Femur (tissue), 1 donor: ENCODE data around the gene S100Z.
"Not testable (repeated sequence)": the region's sequence is repeated elsewhere in the genome, so short reads cannot be mapped to it uniquely, and the experiment has no call there.

Experiments used
- DNase-seq: peaks from one replicate; pipeline ENCODE4 v3.0.0-alpha.2; 2017

S100Z gene

DNA sequence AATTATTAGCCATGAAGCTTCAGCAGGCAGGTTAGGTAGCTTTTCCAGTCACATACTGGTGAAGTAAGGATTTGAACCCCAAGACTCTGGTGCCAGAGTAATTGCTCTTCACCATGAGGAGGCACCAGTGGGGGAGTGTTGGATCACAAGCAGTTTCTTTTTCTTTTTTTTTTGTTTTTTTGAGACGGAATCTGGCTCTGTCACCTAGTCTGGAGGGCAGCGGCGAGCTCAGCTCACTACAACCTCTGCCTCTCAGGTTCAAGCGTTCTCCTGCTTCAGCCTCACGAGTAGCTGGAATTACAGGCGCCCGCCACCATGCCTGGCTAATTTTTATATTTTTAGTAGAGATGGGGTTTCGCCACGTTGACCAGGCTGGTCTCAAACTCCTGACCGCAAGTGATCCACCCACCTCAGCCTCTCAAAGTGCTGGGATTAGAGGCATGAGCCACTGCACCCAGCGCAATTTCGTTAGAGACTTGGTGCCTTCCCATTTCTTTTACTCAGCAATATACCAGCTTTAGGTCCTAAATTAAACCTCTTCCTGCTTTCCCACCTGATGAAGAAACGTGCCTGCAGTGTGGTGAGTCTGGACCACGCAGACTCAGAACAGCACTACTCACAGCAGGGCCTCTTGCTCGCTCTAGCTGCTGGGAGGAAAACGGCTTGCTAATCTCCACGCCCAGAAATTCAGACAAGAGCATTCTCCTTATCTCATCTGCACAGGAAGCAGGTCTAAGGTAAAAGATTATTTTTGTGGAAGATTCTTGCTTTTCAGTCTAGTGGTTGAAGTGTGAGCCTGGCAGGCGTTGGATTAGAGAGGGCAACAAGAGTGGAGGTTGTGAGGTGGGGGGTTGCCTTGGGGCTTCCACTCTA is at the start of gene S100Z:
S100Z (plus strand) TSS at position 596 of the 873 bp plus-strand sequence. CDS start 25,346 bp downstream, outside the sequence.
- peak; percentile 25 for DNase-seq

DNA sequence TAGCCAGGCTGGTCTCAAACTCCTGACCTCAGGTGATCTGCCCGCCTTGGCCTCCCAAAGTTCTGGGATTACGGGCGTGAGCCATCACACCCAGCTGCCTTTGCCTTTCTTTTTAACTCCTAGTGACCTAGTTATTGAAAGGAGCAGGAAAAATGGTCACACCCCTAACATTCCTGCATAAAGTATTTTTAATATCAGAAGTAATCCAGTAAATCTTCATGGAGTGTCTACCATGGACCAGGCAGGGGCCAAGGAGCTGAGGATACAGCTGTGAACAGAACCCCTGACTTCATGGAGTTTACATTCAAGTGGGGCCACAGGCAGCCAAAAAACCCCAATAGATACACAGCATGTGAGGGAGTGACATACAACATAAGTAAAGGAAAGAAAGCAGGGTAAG is 49.2 kb upstream of the S100Z start:
- DNase-seq, result no peak

DNA sequence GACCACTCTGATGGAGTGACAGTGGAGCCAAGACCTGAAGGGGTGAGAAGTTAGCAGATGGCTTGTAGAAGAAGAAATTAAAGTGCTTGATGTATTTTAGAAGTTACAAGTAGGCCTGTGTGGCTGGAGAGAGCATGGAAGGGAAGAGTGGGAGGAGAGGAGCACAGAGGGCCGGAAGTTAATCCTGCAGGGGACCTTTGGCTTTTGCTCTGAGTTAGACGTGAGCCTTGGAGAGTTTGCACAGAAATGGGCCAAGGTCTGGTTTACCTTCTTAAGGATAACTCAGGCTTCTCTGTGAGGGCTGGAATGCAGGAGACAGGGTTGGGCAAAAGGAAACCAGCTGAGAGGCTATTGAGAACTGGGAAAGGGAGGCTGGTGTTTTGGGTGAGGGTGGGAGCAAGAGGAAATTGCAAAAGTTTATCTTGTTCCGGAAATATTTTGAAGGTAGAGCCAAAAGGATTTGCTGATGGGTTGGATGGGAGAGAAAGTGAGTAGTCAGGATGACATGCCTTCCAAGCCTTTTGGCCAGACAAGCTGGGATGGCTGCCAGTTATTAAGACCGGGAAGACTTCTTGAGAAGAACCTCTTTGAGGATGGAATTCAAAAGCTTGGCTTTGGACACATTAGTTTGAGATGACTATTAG is 48.5 kb upstream of the S100Z start:
- no peak for DNase-seq

DNA sequence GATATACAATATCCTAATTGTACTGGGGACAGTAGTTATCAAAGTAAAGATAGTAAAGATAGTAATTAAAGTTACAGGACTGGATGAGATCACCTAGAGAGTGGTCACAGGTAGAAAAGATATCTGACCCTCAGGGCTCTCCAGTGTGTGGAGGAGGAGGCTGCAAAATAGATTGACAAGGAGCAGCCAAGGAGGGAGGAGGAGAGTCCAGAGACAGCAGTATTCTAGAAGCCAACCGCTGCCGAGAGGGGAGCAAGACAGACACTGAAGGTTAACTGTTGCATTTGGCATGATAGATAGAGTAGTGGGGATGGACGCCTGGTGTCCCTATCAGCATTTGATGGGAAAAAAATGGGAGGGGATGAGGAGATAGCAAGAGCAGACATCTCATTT is 48.0 kb upstream of the S100Z start:
- no peak for DNase-seq

DNA sequence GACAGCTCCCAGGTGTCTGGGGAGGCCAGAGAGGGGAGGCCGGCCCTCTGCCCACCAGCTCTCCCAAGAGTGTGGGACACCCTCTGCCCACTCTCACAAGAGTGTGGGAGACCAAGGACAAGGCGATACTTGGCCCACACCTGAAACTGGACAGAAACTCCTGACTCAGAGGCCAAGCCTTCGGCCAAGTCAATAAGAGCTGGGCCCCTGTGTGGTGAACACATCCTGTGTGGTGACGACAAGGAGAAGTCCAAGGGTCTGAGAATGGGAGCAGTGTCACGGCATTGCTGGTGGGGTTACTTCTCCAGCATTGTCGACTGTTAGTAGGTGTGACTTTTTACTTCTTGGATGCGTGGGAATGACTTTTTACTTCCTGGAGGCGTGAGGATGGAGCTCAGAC is 45.5 kb upstream of the S100Z start:
- DNase-seq, result no peak

DNA sequence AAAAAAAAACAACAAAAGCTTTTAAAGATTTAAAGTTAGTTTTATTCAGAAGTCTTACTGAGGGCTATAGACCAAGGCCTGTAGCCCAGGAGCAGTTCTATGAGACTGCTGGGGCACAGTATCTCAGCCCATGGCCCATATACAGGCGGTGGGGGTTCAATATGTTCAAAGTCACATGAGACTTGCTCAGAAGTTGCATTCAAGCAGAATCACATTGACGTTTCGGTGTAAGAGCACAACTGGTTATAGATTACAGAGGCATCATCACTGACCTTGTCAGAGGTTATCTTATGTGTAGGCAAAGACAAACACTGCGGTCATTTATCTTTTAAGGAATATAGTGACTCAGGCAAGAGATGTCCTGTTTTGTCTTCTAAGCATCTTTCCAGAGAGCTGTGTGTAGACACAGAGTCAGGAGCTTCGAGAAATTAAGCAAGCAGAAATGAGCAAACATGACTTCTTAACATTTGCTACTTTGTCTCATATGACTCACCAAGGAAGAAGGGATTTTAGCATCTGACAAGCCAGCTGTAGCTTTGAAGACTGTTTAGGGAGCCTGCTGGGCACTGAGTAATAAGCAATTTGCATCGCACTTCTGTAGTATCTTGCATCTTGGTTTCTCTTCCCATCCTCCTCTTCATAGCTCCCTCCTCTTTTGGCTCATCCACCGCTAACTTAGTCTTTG is 43.9 kb upstream of the S100Z start:
- DNase-seq, result no peak

DNA sequence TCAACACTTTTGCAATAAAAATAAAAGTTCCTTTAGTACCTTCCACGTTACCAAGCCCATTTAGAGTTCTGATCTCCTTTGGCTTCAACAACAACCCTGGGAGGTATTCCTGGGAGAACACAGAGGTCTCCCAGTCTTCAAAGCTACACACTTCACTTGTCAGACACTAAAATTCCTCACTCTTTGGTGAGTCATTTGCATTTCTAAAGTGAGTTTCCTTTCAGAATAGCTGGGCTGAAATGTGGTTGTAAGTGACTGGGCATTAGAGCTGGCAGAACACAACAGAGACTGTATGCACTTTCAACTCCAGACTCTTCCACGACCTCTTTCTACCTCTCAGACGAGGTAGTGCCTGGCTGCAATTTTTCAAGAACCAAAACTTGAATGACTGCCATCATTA is 42.5 kb upstream of the S100Z start:
- no peak for DNase-seq

DNA sequence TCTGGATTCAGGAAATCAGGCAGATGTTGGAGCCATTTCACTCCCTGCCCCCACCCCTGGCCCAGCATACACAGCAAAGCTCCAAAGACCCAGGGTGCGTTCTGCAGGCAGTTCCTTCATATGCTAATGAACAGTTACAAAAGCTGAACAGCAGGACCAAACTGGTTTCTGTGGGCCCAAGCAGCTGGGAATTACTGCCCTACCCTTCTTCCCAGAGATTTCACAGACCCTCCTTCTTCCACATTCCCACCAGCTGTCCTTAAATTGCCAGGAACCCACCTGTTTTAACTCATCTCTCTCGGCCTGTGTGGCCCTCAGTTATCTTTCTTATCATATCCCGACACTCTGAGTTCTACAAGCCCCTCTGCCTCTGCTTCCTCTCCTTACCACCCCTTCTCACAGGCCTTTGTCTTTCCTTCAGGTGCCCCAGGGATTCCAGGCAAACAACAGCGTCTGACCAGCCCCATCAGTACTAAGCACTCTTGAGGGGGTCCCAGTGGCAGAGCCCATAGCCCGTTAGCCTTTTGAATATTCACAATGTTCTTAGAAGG is 41.6 kb upstream of the S100Z start:
- DNase-seq, result no peak

DNA sequence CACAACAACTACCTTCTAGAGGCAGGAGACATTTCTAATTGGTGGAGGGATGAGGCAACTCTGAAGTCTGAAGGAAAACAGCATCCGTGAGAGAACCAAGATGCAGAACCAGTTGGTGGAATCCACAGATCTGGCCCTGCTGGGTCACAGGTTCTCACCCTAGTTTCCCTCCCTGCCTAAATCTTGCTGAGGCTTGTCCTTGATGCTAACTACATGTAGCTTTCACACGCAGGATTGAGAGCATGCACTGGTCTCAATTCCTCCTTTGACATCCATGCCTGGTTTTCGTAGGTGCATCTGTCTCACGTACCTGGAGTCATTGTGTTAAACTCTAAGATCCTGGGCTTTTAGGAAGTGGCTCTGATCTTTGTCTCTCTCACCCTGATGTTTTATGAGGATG is 40.7 kb upstream of the S100Z start:
- DNase-seq, result no peak

DNA sequence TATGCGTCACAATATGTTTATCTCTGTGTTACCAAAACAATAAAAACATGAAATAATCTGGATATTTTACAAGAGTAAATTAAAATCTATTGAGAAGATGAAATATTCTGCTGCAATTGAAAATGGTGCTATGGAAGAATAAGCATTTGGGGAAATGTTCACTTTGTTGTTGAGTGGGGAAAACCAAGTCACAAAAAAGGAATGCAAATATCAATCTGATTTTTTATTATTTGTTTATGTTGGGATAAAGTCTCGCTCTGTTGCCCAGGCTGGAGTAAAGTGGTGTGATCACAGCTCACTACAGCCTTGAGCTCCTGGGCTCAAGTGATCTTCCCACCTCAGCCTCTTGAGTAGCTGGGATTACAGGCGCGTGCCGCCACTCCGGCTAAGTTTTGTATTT is 39.6 kb upstream of the S100Z start:
- no peak for DNase-seq

DNA sequence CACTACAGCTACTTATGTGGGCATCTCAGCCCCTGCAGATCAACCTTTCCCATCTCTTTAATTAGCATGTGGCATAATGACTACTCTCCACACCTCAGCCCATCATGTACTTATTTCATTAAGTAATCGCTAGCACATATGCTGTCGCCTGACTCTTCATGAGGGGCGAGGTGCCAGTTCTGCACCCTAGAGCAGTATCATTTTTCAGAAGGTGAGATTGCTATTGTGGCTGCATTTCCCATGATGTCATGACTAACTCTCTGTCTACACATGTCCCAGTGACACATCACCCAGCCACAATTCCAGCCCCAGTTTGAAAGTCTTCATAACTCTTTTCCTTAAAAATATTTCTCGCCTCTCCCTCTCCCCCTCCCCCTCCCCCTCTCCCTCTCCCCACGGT is 38.6 kb upstream of the S100Z start:
- DNase-seq, result no peak

DNA sequence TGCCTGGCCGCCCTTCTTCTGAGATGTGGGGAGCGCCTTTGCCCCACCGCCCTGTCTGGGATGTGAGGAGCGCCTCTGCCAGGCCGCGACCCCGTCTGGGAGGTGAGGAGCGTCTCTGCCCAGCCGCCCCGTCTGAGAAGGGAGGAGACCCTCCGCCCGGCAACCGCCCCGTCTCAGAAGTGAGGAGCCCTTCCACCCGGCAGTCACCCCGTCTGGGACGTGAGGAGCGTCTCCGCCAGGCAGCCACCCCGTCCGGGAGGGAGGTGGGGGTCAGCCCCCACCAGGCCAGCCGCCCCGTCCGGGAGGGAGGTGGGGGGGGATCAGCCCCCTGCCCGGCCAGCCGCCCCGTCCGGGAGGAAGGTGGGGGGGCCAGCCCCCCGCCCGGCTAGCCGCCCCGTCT is 37.6 kb upstream of the S100Z start:
- not testable (repeated sequence) for DNase-seq

DNA sequence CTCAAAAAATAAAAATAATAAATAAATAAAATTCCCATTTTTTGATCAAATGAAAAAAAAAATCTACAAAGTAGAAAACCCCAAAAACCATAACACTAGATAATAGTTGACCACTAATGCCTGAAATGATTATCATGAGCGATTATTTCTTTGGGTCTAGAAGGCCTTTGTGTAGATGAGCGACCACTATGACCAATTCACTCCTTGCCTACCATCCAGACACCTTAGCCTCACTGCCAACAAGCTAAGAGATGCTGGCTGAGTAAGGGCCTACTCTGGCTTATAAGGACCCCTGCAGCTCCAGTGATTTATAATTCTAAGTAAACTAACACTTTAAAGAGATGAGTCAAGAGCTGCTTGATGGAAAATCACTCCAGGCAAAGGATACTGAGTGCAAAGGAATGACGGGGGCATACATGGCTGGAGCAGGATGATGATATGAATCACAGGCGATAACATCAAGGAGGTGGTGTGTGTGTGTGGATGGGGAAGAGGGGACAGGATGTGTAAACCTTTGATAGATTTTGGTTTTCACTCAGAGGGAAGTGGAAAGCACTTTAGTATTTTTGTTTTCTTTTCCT is 35.7 kb upstream of the S100Z start:
- no peak for DNase-seq

DNA sequence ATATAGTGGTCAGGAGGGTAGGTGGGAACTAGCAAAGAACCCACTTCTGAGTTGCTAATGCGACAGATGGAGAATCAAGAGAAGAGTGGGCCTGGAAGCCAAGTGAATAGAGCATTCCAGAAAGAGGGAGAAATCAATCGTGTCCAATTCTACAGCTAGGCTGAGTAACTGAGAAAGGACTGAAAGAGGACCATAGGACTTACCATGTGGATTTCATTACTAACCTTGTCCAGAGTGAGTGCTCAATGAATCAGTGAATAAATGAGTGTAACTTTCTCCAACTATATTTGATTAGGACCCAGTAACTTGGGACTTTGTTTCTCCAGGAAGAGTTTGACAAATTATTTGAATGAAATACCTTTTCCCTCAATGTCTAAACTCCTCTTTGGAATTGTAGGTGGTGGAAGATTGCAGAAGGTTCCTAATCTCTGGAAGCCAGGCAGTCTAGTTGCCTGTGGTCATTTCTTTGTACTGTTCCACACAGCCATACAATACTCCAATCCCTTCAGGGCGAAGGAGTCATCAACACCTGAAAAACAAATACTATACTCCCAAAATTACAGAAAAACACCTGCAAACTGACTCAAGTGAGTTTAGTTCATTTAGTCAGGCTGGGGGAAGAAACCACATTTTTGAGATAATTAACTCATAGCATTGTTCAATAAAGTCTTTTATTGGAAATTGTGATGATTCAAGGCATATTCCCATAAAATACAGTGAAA is 33.5 kb upstream of the S100Z start:
- DNase-seq, result no peak

DNA sequence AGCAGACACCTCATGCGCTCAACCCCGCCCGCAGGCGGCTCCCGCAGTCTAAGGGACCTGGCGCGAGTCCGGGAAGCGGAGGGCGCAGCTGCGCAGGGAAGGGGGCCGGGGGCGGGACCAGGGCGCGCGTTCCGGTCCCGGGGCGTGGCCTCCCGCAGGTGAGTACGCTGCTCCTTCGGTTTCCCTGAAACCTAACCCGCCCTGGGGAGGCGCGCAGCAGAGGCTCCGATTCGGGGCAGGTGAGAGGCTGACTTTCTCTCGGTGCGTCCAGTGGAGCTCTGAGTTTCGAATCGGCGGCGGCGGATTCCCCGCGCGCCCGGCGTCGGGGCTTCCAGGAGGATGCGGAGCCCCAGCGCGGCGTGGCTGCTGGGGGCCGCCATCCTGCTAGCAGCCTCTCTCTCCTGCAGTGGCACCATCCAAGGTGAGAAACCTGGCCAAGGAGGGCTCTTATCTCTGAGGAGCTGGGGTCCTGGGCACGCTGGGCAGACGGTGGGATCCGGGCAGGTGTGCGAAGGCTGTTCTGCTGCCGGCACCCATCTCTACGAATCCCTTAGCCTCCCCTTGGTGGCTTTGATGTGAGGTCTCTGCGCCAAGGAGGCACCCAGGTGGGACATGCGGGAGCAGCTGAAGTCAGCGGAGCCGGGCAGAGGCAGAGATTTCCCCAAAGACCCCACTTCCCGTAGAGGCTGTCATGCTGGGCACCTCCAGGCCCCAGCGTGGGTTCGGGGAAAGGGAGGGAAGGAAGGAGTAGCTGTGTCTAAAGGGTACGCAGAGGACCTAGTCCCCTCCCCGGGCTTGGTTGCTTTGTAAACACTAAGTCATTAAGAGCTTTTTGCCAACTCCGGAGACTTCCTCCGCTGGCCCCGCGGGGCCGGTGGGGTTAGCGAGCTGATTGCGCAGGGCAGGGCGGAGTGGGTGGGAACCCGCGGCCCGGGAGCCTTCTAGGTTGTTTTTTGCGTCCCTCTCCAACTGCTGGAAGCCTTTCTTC is 30.7 kb upstream of the S100Z start, which contains the start of gene F2RL1:
F2RL1 (plus strand) TSS at position 187 of the 988 bp plus-strand sequence; CDS start at position 340, 153 bp downstream.
- DNase-seq, result peak; percentile 53

DNA sequence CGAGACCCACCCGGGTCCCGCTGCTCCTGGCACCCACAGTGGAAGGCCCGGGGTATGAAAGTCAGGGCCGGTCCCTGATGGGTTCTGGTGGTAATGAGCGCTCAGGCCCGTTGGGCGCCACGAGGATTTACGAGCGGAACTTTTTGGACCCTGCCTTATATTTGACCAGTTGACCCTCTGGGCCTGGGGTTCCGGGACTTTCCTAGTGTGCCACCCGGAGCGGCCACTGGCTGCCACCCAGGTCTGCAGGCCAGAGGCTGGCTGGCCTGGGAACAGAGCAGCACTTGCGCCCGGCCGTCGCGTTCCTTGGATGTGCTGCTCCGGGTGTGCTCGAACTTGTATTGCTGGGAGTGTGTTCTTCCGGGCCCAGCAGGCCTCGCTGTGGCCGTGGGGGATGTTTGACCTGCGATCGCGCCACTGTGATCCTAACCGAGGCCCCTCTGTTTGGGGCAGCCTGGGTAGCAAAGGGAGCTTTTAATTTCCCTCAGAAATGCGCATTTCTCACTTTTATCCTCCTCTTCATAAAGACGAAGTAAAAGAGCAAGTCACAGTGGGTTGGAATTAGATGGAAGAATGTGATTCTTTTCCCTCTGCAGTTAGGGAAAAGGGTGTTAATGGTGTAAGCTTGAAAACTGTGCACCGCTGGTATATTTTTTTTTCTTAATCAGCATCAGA is 29.8 kb upstream of the S100Z start:
- DNase-seq, result no peak

DNA sequence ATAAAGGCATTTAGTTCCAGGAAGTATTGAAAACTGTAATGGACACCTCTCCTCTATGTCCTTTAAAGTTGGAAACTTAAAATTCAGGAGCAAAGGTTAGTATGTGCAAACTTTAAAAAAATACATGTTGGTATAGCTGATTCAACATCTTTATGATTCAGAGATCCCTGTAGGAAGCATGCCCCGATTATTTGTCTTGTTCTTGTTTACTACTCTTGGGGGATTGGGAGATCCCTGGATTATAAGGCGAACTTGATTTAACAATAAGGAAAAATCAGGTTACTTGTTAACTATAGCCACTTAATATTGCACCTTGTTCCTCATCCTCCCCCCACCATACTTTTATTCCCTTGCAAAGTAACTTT is 29.3 kb upstream of the S100Z start:
- no peak for DNase-seq

DNA sequence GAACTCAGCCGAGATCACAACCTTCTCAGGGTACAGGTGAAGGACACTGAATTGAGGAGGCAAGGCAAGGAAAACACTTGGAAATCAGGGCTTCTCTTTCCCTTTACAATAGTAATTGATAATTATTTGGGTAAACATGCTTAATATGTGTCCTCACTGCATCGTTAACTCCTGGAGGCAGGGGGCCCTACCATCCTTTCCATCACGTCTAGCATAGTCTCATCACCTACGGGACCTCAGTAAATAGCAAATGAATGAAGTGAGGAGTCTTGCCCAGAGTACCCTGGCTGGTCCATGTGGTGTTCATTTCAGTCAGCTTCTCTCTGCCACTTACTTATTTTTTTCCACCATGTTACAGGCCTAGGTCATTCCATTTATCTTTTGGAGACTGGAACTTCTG is 28.7 kb upstream of the S100Z start:
- DNase-seq, result no peak

DNA sequence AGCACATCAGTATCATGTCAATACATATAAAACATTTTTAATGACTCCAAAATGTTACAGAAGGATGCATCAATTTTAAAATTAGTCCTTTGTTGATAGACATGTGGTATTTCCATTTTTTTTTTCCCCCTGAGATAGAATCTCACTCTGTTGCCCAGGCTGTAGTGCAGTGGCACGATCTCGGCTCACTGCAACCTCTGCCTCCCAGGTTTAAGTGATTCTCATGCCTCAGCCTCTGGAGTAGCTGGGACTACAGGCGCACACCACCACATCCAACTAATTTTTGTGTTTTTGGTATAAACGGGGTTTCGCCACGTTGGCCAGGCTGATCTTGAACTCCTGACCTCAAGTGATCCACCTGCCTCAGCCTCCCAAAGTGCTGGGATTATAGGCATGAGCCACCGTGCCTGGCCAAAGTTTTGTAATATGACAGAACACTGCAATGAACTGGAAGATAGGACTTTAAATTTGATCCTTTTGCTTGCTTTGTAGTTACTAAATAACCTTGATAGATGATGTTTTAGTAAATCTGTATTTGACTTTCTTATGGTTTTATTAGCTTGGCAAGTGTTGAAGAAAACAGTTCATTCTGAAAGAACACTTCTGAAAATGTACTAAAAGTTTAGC is 27.6 kb upstream of the S100Z start:
- not testable (repeated sequence) for DNase-seq

DNA sequence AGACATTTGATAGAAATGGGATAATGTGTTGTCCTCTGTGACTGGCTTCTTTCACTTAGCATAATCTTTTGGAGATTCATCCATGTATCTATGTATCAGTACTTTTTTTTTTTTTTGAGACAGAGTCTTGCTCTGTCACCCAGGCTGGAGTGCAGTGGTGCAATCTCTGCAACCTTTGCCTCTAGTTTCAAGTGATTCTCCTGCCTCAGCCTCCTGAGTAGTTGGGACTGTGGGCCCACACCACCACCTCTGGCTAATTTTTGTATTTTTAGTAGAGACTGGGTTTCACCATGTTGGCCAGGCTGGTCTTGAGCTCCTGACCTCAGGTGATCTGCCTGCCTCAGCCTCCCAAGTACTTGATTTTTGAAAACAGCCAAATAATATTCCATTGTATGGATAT is 23.4 kb upstream of the S100Z start:
- DNase-seq, result not testable (repeated sequence)
